Astrocyte of the spinal cord (primary cell): ENCODE measurements around the gene SLC22A12.

ENCODE experiments used
- DNase-seq: peaks from one replicate; pipeline ENCODE4 v3.0.0; 2011; ENCODE audit warnings: low read depth, low spot score
- H3K4me3 ChIP-seq: 2 replicates; pipeline ENCODE4 v1.5.1; 2011; ENCODE audit warnings: low read depth, mild to moderate bottlenecking, low read length, moderate library complexity
- CTCF ChIP-seq: IDR thresholded peaks from 2 replicates; pipeline ENCODE4 v1.5.1; 2012; ENCODE audit warnings: low read depth, mild to moderate bottlenecking, low read length, inconsistent platforms
- in situ Hi-C: cut with HindIII; loops from 2 replicates; pipeline ENCODE4 v1.10.0; 2017; ENCODE audit warnings: low sequenced_read_pairs

The SLC22A12 gene

DNA sequence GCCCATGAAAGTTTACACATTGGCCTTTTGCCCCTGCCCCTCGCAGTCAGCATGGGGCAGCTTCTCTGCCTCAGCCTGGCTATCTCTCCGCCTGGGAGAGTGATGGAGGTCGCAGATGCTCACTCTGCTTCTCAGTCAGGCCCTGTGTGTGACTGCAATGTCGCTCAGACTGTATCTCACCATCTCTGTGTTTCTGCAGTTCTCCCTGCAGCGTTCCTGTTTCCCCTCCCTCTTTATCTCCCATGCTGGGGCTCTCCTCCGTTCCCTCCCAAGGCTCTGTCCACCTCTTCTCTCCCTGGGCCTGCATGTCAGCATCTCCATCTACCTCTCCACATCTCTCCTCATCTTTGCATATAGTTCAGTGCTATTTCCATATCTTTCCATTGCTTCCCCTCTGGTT lies 38.1 kb downstream of the SLC22A12 start:
- TF ChIP-seq CTCF: no peak
- no peak for DNase-seq
- in situ Hi-C loops: no loop called here

DNA sequence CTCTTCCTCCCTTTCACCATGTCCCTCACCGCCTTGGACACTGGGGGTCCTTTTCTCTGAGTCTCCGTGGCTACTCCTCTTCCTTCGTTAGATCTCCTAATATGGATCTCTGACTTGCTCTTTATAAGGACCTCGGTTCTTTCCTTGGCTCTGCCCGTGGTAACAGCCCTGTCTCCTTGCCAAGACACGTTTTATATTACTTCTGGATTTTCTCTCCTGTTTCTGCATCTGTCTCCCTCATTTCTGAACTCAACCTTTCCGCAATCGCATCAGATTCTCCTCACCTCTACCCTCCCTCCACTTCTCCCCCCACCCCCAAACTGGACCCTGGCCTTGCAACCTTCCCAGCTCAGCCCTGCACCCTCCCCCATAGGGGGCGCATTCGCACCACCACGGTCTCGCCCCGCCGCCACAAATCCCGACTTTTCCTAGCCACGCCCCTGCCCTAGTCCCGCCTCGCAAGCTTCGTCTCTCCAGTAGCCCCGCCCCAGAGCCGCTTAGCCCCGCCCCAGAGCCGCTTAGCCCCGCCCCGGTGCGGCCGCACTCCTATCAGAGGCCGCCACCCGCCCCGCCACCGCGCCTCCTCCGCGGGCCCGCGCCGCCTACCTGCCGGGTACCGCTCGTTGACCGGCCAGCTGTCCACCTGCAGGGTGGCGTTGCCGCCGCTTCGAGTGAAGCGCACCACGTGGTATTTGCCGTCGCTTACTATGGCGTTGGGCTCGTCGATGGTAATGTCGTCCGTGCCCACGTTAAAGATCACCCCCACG lies 39.0 kb downstream of the SLC22A12 start:
- DNase-seq: no peak
- peak; percentile 3 for TF ChIP-seq CTCF
- H3K4me3 ChIP-seq: no peak overlapping the region
- in situ Hi-C loops: no loop called here

More for the DNA sequence above, 38.1 kb downstream of the SLC22A12 start:
- no peak overlapping the region for H3K4me3 ChIP-seq

GRCh38 chr11:64631675-64632074 lies 40.7 kb downstream of the SLC22A12 start:
- DNase-seq: no peak
- in situ Hi-C loops: no loop called here

DNA sequence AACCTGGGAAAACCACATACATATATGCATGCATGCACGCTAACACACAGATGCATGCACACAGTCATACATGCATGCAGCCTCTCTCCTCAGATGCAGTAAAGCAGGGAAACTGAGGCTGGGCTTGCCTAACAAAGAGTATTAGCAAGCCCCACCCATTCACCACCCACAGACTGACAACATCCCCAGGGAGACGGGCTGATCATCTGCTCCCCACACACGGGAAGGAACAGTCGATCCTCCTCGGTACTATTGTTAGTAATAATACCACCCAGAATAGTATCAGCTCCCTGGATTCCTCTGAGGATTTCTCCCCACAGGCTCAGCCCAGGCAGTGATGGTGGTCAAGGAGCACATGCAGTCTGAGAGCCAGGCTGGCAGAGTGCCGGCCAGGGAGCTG lies 41.2 kb downstream of the SLC22A12 start:
- TF ChIP-seq CTCF: no peak
- H3K4me3 ChIP-seq: no peak overlapping the region
- DNase-seq: no peak
- in situ Hi-C loops: no loop called here

More at GRCh38 chr11:64631675-64632074, 40.7 kb downstream of the SLC22A12 start:
- H3K4me3 ChIP-seq: no peak overlapping the region
- no peak for TF ChIP-seq CTCF

- TF ChIP-seq CTCF: no peak
- in situ Hi-C loops: no loop called here
- DNase-seq: no peak
- H3K4me3 ChIP-seq: no peak overlapping the region
Measured at GRCh38 chr11:64632654-64633053, 41.6 kb downstream of the SLC22A12 start.

DNA sequence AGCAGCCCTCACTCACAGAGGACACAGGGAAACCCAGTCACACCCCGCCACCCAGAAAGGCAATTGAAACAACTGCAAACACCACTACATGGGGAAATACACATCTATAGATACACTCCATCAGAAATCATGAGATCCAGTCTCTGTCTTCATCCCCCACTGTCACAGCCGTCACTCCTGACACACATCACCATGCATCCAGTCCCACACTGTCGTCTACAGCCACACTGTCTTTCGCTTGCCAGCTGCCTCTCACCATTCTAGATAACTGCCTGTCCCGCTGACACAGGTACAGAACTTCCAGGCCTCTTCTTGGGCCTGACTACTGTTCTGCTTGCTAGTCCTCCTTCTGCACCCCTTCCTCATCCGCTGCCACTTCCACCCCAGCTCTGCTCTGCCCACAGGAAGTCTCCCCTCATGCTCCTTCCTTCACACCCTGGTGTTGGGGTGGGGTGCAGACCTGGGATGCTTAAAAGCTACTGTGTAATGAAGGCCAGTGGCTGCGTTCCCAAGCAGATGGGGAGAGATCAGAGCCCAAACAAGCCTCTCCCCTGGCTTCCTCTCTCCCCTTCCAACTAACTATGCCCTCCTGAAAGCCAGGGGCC lies 42.6 kb downstream of the SLC22A12 start:
- no peak for TF ChIP-seq CTCF

More for the DNA sequence above, 42.6 kb downstream of the SLC22A12 start:
- H3K4me3 ChIP-seq: no peak overlapping the region
- no peak for DNase-seq
- in situ Hi-C loops: no loop called here
